OCI-LY3 (cell line): ENCODE results near the gene TROAP.

Experiments
- H2AFZ ChIP-seq: fragments of 200-600, 300-600 bp; shearing (Covaris generic); 2 replicates; pipeline ENCODE4 v1.6.0; 2014; ENCODE audit warnings: antibody characterized with exemption, low read depth, low read length
- H3K27ac ChIP-seq: fragments of 200-600, 300-600 bp; sonication (generic); 2 replicates; pipeline ENCODE4 v1.5.1; 2014; ENCODE audit warnings: mild to moderate bottlenecking, low read length, moderate library complexity, mixed read lengths
- H3K27me3 ChIP-seq: fragments of 200-600, 300-600 bp; sonication (generic); 2 replicates; pipeline ENCODE4 v1.6.1; 2014; ENCODE audit warnings: low read depth, low read length, mixed read lengths
- H3K36me3 ChIP-seq: fragments of 200-600, 300-600 bp; sonication (generic); replicated peaks from 2 replicates; pipeline ENCODE3; 2014; ENCODE audit warnings: low read depth, low read length, mixed read lengths
- H3K4me1 ChIP-seq: fragments of 300-600, 200-600 bp; sonication (generic); 2 replicates; pipeline ENCODE4 v1.6.1; 2014; ENCODE audit warnings: low read length, mixed read lengths
- H3K4me2 ChIP-seq: fragments of 200-600, 300-600 bp; sonication (generic); 2 replicates; pipeline ENCODE4 v1.6.1; 2014; ENCODE audit warnings: low read length, mixed read lengths
- H3K4me3 ChIP-seq: fragments of 300-600, 200-600 bp; sonication (generic); 2 replicates; pipeline ENCODE4 v1.5.1; 2014; ENCODE audit warnings: antibody characterized with exemption, mild to moderate bottlenecking, low read length, moderate library complexity
- H3K79me2 ChIP-seq: fragments of 300-600, 200-600 bp; shearing (Covaris generic); 2 replicates; pipeline ENCODE4 v1.6.1; 2014; ENCODE audit warnings: mild to moderate bottlenecking, low read length, mixed read lengths
- H3K9ac ChIP-seq: fragments of 300-600, 200-600 bp; shearing (Covaris generic); 2 replicates; pipeline ENCODE4 v1.6.0; 2014; ENCODE audit warnings: mild to moderate bottlenecking, low read length, moderate library complexity
- H3K9me3 ChIP-seq: fragments of 200-600, 300-600 bp; shearing (Covaris generic); 2 replicates; pipeline ENCODE4 v1.6.1; 2014; ENCODE audit warnings: low read length, mixed read lengths; ENCODE audit not compliant: insufficient read depth
- H4K20me1 ChIP-seq: fragments of 200-600, 300-600 bp; sonication (generic); 2 replicates; pipeline ENCODE4 v1.6.1; 2016; ENCODE audit warnings: low read length, mixed read lengths; ENCODE audit not compliant: insufficient read depth
- CTCF ChIP-seq: fragments of 200-600, 300-600 bp; sonication (generic); IDR thresholded peaks from 2 replicates; pipeline ENCODE4 v1.5.1; 2014; ENCODE audit warnings: antibody characterized with exemption, low read length, low read depth
- EZH2phosphoT487 ChIP-seq: fragments of 200-600 bp; shearing (Covaris generic); IDR thresholded peaks from 2 replicates; pipeline ENCODE4 v1.6.1; 2018; ENCODE audit warnings: antibody characterized with exemption, mixed run types, low read depth

TROAP gene

GRCh38 chr12:49295082-49295936 lies 27.7 kb upstream of the TROAP start, which contains the start of gene PRPH:
PRPH (plus strand) TSS chr12:49295147; CDS start chr12:49295201, 54 bp downstream.
- Histone ChIP-seq H3K4me3 (no peak within 1 kb of the TSS), H3K27me3 (no peaks in the 10 kb centered on the region), H3K9ac (no peak within 1 kb of the TSS), H3K4me1 (0 out of 2 replicates have a peak, but pooled peaks cover 4% of the 10 kb centered on the region), H3K4me2 (no peak within 1 kb of the TSS), H4K20me1 (no peaks in the 10 kb centered on the region), H2AFZ (no peak within 1 kb of the TSS), H3K36me3 (no peaks in the 10 kb centered on the region), H3K9me3 (no peaks in the 10 kb centered on the region), H3K79me2 (no peaks in the 10 kb centered on the region), H3K27ac (no peak within 1 kb of the TSS)
- TF ChIP-seq EZH2phosphoT487 (no peak), CTCF (no peak)

DNA sequence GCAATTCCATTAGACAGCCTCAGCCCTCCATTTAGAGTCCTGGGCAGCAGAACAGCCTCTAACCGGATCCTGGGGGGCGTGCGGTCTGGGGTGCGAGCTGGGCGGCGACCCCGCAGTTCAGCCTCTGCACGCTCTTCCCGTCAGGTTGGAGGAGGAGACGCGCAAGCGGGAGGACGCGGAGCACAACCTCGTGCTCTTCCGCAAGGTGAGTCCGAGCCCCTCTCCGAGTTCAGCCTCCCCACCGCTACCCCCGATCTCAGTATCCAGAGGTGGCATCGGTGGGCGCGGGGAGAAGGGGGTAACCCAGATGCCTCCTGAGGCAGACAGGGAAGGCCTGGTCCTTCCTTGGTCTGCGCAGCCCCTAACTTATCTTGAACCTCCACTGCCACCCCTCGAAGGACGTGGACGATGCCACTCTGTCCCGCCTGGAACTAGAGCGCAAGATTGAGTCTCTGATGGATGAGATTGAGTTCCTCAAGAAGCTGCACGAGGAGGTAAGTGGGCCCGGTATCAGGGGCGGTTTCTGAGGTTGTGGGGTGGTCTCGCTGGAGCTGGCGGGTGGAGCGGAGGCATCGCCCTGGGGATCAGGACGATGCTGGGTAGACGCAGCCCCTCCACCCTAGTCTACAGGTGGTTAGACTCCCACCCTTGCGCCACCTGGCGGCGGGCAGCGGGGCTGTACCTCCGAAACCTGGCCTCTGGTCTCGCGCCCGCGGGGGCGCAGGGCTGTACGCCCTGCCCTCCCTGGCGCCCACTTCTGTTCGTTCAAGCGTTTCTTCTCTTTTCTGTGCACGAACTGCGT lies 26.8 kb upstream of the TROAP start:
- H3K27me3 ChIP-seq: no peaks in the 10 kb centered on the region
- no peak overlapping the region for H3K27ac ChIP-seq
- H3K4me2 ChIP-seq: no peak overlapping the region
- 0 out of 2 replicates have a peak, but pooled peaks cover 4% of the 10 kb centered on the region for H3K4me1 ChIP-seq
- H3K79me2 ChIP-seq: no peaks in the 10 kb centered on the region
- H2AFZ ChIP-seq: no peak overlapping the region
- H4K20me1 ChIP-seq: no peaks in the 10 kb centered on the region
- H3K9me3 ChIP-seq: no peaks in the 10 kb centered on the region
- H3K9ac ChIP-seq: no peak overlapping the region
- H3K4me3 ChIP-seq: no peak overlapping the region
- H3K36me3 ChIP-seq: no peaks in the 10 kb centered on the region
- TF ChIP-seq CTCF: peak; percentile 49
- no peak for TF ChIP-seq EZH2phosphoT487

DNA sequence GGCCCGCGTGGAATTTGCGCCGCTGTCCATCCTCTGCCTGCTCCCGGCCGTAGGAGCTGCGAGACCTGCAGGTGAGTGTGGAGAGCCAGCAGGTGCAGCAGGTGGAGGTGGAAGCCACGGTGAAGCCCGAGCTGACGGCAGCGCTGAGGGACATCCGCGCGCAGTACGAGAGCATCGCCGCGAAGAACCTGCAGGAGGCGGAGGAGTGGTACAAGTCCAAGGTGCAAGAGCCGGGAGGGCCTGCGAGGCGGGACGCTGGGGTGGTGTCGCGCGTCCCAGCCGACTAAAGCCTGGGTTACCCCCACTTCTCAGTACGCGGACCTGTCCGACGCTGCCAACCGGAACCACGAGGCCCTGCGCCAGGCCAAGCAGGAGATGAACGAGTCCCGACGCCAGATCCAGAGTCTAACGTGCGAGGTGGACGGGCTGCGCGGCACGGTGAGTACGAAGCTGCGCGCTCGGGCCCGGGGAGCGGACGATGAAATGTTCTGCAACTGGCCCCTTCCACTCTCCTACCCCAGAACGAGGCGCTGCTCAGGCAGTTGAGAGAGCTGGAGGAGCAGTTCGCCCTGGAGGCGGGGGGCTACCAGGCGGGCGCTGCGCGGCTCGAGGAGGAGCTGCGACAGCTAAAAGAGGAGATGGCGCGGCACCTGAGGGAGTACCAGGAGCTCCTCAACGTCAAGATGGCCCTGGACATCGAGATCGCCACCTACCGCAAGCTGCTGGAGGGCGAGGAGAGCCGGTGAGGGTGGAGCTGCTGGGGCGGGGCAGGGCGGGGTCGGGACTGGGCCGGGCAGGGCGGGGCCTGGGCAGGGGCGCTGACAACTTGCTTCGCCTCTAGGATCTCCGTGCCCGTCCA lies 26.0 kb upstream of the TROAP start:
- H4K20me1 ChIP-seq: no peaks in the 10 kb centered on the region
- H3K9me3 ChIP-seq: no peaks in the 10 kb centered on the region
- no peak overlapping the region for H3K9ac ChIP-seq
- H3K4me2 ChIP-seq: peak overlapping the region; percentile 40
- H3K27ac ChIP-seq: no peak overlapping the region
- H2AFZ ChIP-seq: no peak overlapping the region
- H3K79me2 ChIP-seq: no peaks in the 10 kb centered on the region
- TF ChIP-seq CTCF: no peak; the same call in 1 of the 2 replicates
- TF ChIP-seq EZH2phosphoT487: no peak
- H3K27me3 ChIP-seq: no peaks in the 10 kb centered on the region
- H3K4me1 ChIP-seq: 0 out of 2 replicates have a peak, but pooled peaks cover 4% of the 10 kb centered on the region
- H3K4me3 ChIP-seq: peak overlapping the region; percentile 52
- no peaks in the 10 kb centered on the region for H3K36me3 ChIP-seq
